Lower lobe of right lung (tissue), 2 donors: ENCODE data around the gene ITPKB. TPM values are rescaled to one million over a fixed set of nuclear protein-coding genes. Genes with fewer than 3 reads are reported as not detected.

ENCODE experiments used
- ATAC-seq, 2 donors: fragments of 200-7000 bp; cut with Tn5 transposase; one replicate each; pipeline ENCODE4 v1.9.1; 2020 to 2022; ENCODE audit warnings: mild to moderate bottlenecking in 2 of 2, moderate library complexity in 2 of 2
- DNase-seq: peaks from one replicate; pipeline ENCODE4 v3.0.0-alpha.2; 2020
- H3K27ac ChIP-seq: fragments of 200-600 bp; one replicate; pipeline ENCODE4 v1.8.0; 2022
- H3K27me3 ChIP-seq: fragments of 200-600 bp; one replicate; pipeline ENCODE4 v1.8.0; 2022; ENCODE audit warnings: low read depth
- H3K36me3 ChIP-seq: fragments of 200-600 bp; one replicate; pipeline ENCODE4 v1.8.0; 2022; ENCODE audit warnings: mild to moderate bottlenecking
- H3K4me1 ChIP-seq: fragments of 200-600 bp; one replicate; pipeline ENCODE4 v1.8.0; 2022
- H3K4me3 ChIP-seq: fragments of 200-600 bp; one replicate; pipeline ENCODE4 v1.8.0; 2022; ENCODE audit warnings: mild to moderate bottlenecking
- H3K9me3 ChIP-seq: fragments of 200-600 bp; one replicate; pipeline ENCODE4 v1.8.0; 2022
- intact Hi-C: fragments of 100-400 bp; cut with DNase I; formaldehyde crosslinking; loops from one replicate; pipeline ENCODE4 v1.11.0; 2022
- total RNA-seq: library from RNA; stranded (reverse); fragmentation: NEBNext Ultra II Directional; extraction: Animal tissue kit (Norgen Biotek cat#: 25700); gene quantifications from one replicate; pipeline ENCODE4 v1.2.1, GENCODE V29; 2021
- TF ChIP-seq, protein P1 (sequence below): fragments of 200-600 bp; IDR thresholded peaks from one replicate; pipeline ENCODE4 v1.8.0; 2022; ENCODE audit warnings: antibody characterized with exemption, mild to moderate bottlenecking
- donor health status: DM: no; HTN: yes; CAD: no; lungs with severe emphysema.

The ITPKB gene
- total RNA-seq, 1 donor from 2014 or later = 42.3 TPM

- no peaks in the 10 kb centered on the region for H3K27me3 ChIP-seq
Observed at GRCh38 chr1:226649780-226650179, 89.3 kb downstream of the ITPKB start.

DNA sequence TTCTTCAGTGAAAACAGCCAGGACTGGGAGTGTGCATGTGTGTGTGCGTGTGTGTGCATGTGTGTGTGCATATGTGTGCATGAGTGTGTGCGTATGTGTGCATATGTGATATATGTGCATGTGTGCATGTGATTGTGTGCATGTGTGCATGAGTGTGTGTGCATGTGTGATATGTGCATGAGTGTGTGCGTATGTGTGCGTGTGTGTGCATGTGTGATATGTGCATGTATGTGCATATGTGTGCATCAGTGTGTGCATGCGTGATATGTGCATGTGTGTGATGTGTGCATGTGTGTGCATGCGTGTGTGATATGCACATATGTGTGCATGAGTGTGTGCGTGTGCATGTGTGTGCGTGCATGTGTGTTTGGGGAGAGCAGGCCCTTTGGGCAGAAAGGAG lies 89.8 kb downstream of the ITPKB start:
- Histone ChIP-seq H3K36me3 (peaks cover 39% of the 10 kb centered on the region), H3K27ac (no peak overlapping the region), H3K4me3 (no peak overlapping the region), H3K27me3 (no peaks in the 10 kb centered on the region), H3K9me3 (no peaks in the 10 kb centered on the region), H3K4me1 (peaks cover 42% of the 10 kb centered on the region)
- DNase-seq = peak; percentile 9
- ATAC-seq = no peak
- intact Hi-C loops = no loop called here
- TF ChIP-seq, protein P1, sequence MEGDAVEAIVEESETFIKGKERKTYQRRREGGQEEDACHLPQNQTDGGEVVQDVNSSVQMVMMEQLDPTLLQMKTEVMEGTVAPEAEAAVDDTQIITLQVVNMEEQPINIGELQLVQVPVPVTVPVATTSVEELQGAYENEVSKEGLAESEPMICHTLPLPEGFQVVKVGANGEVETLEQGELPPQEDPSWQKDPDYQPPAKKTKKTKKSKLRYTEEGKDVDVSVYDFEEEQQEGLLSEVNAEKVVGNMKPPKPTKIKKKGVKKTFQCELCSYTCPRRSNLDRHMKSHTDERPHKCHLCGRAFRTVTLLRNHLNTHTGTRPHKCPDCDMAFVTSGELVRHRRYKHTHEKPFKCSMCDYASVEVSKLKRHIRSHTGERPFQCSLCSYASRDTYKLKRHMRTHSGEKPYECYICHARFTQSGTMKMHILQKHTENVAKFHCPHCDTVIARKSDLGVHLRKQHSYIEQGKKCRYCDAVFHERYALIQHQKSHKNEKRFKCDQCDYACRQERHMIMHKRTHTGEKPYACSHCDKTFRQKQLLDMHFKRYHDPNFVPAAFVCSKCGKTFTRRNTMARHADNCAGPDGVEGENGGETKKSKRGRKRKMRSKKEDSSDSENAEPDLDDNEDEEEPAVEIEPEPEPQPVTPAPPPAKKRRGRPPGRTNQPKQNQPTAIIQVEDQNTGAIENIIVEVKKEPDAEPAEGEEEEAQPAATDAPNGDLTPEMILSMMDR = no peak

More at GRCh38 chr1:226649780-226650179, 89.3 kb downstream of the ITPKB start:
- DNase-seq (peak; percentile 25), ATAC-seq (peak in 1 of 2 donors; percentile 7)
- TF ChIP-seq, protein P1 = peak; percentile 17
- H3K4me1 ChIP-seq = peaks cover 42% of the 10 kb centered on the region
- no peaks in the 10 kb centered on the region for H3K9me3 ChIP-seq
- peaks cover 39% of the 10 kb centered on the region for H3K36me3 ChIP-seq
- H3K4me3 ChIP-seq = no peak overlapping the region
- peak overlapping the region; percentile 34 for H3K27ac ChIP-seq
- intact Hi-C loops = no loop called here

GRCh38 chr1:226648421-226648820 lies 90.7 kb downstream of the ITPKB start:
- H3K27me3 ChIP-seq = no peaks in the 10 kb centered on the region
- H3K27ac ChIP-seq = no peak overlapping the region
- peaks cover 39% of the 10 kb centered on the region for H3K36me3 ChIP-seq
- ATAC-seq = no peak
- TF ChIP-seq, protein P1 = no peak
- DNase-seq = peak; percentile 7
- H3K4me1 ChIP-seq = peaks cover 42% of the 10 kb centered on the region
- no peaks in the 10 kb centered on the region for H3K9me3 ChIP-seq
- no peak overlapping the region for H3K4me3 ChIP-seq
- intact Hi-C loops = no loop called here

- H3K36me3 ChIP-seq = peaks cover 42% of the 10 kb centered on the region
- no peaks in the 10 kb centered on the region for H3K27me3 ChIP-seq
- TF ChIP-seq, protein P1 = no peak
- H3K4me3 ChIP-seq = no peak overlapping the region
- no peaks in the 10 kb centered on the region for H3K9me3 ChIP-seq
- peaks cover 42% of the 10 kb centered on the region for H3K4me1 ChIP-seq
- DNase-seq = peak; percentile 21
- no peak for ATAC-seq
- intact Hi-C loops = no loop called here
- no peak overlapping the region for H3K27ac ChIP-seq
Observed at GRCh38 chr1:226647719-226648118, 91.4 kb downstream of the ITPKB start.

GRCh38 chr1:226646870-226647449 lies 92.1 kb downstream of the ITPKB start:
- DNase-seq = peak; percentile 34
- Histone ChIP-seq H3K9me3 (no peaks in the 10 kb centered on the region), H3K4me3 (no peak overlapping the region), H3K4me1 (peaks cover 43% of the 10 kb centered on the region), H3K27ac (no peak overlapping the region), H3K27me3 (no peaks in the 10 kb centered on the region), H3K36me3 (peaks cover 47% of the 10 kb centered on the region)
- TF ChIP-seq, protein P1 = no peak
- no peak for ATAC-seq
- intact Hi-C loops = no loop called here
